Measurements from ENCODE around the gene FGFRL1.
A peak's percentile ranks its signal among the peaks of the same experiment; 100 is the strongest.
"Not testable (repeated sequence)": the region's sequence is repeated elsewhere in the genome, so short reads cannot be mapped to it uniquely, and the experiment has no call there.

Gene FGFRL1

GRCh38 chr4:993111-994029 is 18.1 kb upstream of the FGFRL1 start, which contains the start of gene SLC26A1:
TSS of gene SLC26A1 (minus strand) at chr4:993404. CDS start at chr4:991703, 1,701 bp downstream.
- DNase-seq: peak; percentile 12

GRCh38 chr4:995311-996026 is 16.0 kb upstream of the FGFRL1 start:
- DNase-seq: no peak

DNA sequence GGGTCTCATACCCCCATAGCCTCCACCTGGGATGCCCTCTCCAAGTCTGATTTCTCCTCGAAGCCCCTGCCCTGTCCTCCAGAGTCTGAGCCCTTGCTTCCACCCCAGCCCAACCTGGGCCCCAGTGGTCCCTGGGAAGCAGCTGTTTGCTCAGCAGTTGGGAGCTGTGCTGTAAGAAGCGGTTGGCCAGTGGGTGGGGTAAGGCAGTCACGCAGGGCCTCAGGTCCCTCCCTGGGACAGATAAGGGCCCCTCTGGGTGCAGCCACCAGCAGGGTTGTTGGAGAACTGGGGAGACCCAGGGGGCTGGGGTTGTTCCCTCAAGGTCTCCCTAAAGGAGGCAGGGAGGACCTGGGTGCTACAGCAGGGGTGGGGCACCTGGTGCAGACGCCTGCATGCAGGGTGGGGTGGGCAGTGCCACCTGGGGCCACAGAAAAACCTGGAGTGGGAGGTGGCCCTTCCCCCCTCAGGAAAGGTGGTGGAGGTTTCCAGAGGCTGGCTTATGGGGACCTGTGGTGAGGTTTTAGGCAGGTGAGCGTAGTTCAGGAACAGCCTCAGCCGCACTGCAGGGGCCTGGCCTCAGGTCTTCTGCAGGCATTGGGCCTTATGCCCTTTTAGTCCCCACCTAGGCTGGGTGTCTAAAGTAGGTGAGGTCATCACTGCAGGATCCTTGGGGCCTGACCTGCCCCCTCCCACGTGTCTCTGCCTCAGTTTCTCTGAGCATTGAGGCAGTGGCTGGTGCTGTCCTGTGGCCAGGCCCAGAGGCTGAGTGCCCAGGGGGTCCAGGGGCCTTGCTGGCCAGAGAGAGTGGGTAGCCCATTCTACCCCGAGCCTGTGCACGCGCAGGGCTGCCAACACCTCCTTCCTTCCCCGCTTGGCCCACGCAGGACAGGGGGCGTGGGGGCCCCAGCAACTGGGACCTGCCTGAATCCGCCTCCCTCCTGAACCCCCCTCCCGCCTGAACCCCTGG is 15.1 kb upstream of the FGFRL1 start:
- no peak for DNase-seq

- DNase-seq: no peak
Observed at GRCh38 chr4:996997-997374, 14.4 kb upstream of the FGFRL1 start.

GRCh38 chr4:997375-998071 is 13.9 kb upstream of the FGFRL1 start:
- DNase-seq: no peak

DNA sequence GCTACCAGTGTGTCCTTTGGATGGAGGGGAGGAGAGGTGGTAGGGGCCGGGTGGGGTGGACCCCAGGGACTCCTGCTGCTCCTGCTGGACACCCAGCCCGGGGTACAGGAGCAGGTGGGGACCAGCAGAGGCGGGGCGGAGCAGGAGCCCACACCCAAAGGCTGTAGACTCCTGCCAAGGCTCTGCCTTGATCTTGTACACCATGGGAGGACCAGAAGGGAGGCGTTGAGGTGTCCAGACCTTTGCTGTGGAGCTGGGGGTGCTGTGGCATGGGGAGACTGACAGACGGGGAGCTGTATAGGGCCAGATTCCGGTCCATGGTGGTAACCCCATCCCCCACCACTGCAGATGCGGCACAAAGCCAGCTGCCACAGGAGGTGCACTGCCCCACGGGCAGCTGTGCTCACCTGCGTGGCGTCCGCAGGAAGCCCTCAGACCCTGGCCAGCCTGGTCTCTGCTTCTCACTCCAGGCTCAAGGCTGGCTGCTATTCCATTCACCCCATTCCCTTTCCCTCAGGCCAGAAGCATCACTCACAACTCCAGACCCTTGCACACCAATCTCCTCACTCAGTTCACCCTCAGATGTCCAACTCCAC is 13.2 kb upstream of the FGFRL1 start:
- DNase-seq: no peak

DNA sequence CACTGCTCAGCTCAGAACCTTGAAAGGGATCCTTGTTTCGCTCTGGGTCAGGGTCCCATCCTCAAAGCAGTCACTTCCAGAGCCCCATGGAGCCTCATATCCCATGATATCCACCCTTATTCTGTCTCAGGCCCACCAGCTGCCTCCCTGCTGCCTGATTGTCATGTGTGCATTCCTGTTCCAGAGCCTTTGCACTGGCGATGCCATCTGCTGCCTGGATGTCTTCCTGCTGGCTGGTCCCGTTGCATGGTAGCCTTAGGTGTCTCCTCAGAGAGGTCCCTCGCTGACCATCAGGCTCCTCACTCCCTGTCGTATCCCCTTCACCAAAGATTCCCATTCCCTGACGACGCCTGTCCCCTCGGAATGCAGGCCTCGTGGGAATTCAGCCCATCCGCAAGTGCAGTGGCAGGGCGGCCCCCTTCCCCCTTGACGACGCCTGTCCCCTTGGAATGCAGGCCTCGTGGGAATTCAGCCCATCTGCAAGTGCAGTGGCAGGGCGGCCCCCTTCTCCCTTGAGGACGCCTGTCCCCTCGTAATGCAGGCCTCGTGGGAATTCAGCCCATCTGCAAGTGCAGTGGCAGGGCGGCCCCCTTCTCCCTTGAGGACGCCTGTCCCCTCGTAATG is 12.1 kb upstream of the FGFRL1 start:
- not testable (repeated sequence) for DNase-seq

DNA sequence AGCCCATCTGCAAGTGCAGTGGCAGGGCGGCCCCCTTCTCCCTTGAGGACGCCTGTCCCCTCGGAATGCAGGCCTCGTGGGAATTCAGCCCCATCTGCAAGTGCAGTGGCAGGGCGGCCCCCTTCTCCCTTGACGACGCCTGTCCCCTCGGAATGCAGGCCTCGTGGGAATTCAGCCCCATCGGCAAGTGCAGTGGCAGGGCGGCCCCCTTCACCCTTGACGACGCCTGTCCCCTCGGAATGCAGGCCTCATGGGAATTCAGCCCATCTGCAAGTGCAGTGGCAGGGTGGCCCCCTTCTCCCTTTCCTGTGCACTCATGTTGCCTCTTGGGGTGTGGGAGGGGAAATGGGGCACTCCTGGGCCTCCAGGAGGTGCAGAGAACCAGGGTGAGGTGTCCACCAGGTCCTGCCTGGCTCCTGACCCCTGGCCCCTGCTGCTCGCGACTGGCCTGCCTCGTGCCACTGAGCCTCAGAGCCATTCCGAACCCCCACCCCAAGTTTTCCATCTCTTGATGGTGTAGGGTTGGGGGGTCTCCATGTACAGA is 11.5 kb upstream of the FGFRL1 start:
- DNase-seq: no peak

- DNase-seq: no peak
Observed at GRCh38 chr4:1000686-1001260, 10.7 kb upstream of the FGFRL1 start.

- no peak for DNase-seq
Observed at GRCh38 chr4:1001561-1002130, 9.8 kb upstream of the FGFRL1 start.

DNA sequence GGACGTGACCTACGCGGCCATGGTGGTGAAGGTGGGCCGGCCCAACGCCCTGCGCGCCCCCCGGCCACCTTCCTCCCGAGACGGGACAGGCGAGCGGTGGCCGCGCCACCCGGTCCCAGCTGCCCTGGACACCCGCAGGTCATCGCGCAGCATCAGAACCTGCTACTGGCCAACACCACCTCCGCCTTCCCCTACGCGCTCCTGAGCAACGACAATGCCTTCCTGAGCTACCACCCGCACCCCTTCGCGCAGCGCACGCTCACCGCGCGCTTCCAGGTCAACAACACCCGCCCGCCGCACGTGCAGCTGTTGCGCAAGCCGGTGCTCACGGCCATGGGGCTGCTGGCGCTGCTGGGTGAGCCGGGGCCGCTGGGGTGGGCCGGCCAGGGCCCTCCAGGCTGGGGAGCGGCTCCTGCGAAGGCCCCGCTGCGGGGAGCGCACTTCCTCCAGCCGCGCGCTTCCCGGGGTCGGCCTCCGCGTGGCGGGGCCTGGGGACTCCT is 9.2 kb upstream of the FGFRL1 start:
- no peak for DNase-seq

DNA sequence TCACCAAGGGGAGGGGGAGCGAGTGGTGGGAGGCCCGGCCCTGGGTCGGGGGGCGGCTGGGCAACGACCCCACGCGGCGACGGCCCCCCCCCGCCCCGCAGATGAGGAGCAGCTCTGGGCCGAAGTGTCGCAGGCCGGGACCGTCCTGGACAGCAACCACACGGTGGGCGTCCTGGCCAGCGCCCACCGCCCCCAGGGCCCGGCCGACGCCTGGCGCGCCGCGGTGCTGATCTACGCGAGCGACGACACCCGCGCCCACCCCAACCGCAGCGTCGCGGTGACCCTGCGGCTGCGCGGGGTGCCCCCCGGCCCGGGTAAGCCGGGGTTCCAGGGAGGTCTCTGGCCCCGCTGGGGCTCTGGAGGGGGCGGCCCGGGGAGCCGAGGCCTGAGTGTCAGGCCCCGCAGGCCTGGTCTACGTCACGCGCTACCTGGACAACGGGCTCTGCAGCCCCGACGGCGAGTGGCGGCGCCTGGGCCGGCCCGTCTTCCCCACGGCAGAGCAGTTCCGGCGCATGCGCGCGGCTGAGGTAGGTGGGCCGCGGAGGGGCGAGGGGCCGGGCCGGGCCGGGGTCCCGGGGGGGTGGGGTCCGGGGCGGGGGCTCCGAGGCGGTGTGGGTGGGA is 8.7 kb upstream of the FGFRL1 start:
- no peak for DNase-seq

- DNase-seq: no peak
Observed at GRCh38 chr4:1003271-1004070, 8.0 kb upstream of the FGFRL1 start.

GRCh38 chr4:1004071-1004418 is 7.4 kb upstream of the FGFRL1 start:
- DNase-seq: no peak

GRCh38 chr4:1004557-1005485 is 6.6 kb upstream of the FGFRL1 start:
- no peak for DNase-seq

GRCh38 chr4:1006856-1007255 is 4.6 kb upstream of the FGFRL1 start:
- DNase-seq: no peak

DNA sequence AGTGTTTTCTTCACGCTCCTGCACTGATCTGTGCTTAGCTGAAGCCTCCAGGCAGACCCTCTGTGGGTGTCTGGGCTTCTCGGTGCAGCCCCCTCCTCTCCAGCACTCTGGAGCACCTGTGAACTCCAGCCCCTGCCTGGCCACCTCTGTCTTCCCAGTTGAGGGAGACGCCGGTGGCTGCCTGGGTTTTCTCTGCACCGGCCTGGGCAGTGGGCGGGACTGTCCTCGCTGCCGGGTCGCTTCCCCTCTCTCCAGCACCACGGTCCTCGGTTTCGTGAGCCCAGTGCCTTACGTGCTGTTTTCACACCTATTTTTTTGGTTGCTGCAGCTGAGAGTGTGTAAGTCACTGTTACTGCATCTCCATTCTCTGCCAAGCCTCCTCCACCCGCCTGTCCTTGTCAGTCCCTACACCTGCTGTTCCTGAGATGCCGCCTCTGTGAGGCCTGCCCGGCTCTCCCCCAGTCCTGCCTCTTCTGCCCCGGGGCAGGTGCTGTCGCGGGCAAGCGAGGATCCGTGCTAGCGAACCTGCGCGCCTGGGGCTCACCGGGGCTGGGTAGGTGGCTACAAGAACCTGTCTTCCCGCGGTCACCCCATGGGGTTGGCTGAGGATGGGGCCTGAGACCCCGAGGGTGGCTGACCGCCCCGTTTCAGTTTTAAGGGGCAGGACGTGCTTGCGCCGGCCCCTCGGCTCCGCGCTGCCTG is 2.4 kb upstream of the FGFRL1 start:
- peak; percentile 39 for DNase-seq

All from activated CD8-positive, alpha-beta memory T cell treated with anti-CD3 and anti-CD28 coated beads, Interleukin-2, amount 50 U/mL, for 4 hours (primary cell).